MG63 (cell line): ENCODE measurements around the gene ACTN1. TPM values are rescaled to one million over a fixed set of nuclear protein-coding genes. Genes with fewer than 3 reads are reported as not detected.
"Not testable (repeated sequence)": the region's sequence is repeated elsewhere in the genome, so short reads cannot be mapped to it uniquely, and the experiment has no call there.

ENCODE experiments used
- DNase-seq: peaks from one replicate; pipeline ENCODE4 v3.0.0-alpha.2; 2020
- H3K27me3 ChIP-seq: fragments of 250-450 bp; sonication (Bioruptor Pico); 2 replicates; pipeline ENCODE4 v1.5.1; 2020; ENCODE audit warnings: mild to moderate bottlenecking, moderate library complexity
- H3K36me3 ChIP-seq: fragments of 250-450 bp; sonication (Bioruptor Pico); 2 replicates; pipeline ENCODE4 v1.5.1; 2020; ENCODE audit warnings: mild to moderate bottlenecking, moderate library complexity
- H3K4me3 ChIP-seq: fragments of 250-450 bp; sonication (Bioruptor Pico); 2 replicates; pipeline ENCODE4 v1.5.1; 2020; ENCODE audit warnings: mild to moderate bottlenecking, moderate library complexity
- H3K9me3 ChIP-seq: fragments of 250-450 bp; sonication (Bioruptor Pico); 2 replicates; pipeline ENCODE4 v1.5.1; 2020; ENCODE audit warnings: mild to moderate bottlenecking, moderate library complexity
- total RNA-seq: library from RNA; depleted of rRNA; stranded (reverse); fragments of >200 nt; shearing (Covaris generic); gene quantifications from 2 replicates; pipeline ENCODE4 v1.2.3, GENCODE V29; 2014; ENCODE audit warnings: low replicate concordance

The ACTN1 gene
- total RNA-seq, 1 experiment from 2014 or later: 80.5 TPM

DNA sequence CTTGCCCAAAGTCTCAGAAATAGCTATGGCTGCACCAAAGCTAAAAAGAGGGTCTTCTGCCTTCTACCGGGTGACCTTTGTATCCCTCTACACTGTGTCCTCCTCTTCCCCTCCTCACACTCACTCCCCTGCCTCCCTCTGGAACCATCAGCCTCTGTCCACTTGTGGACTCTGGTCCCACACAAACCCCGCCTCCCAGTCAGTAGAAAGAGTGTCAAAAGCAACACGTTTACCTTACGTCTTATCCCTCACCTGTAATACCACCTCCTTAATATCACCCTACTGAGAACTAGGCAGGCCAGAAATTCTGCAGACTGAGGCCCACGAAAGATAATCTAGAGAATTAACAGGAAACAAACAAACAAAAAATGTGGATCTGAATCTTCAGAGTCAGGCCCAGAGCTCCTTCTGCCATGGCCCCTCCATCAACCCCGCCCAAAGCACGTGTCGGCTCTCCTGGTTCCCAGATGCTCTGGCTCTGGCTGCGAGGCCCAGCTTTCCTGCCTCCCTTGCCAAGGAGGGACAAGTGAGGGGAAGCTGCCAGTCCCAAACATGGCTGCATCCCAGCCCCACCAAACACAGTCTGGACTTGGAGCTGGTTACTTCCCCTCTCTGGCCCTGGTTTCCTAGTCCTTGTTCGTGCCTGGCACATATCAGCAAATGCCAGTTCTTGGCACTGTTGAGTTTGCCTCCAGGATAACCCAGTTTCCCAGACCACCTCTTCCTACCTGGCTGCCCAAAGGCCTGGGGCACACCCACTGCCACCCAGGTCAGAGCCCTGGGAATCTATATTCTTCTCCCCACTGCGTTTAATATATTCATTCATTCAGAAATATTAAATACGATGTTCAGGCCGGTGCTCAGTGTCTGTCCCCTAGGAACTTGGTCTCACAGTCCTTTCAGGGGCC, 2.7 kb downstream of the ACTN1 start:
- Histone ChIP-seq H3K36me3 (peaks cover 57% of the 10 kb centered on the region), H3K9me3 (no peaks in the 10 kb centered on the region), H3K27me3 (no peaks in the 10 kb centered on the region), H3K4me3 (peak overlapping the region; percentile 88)
- peak; percentile 51 for DNase-seq

DNA sequence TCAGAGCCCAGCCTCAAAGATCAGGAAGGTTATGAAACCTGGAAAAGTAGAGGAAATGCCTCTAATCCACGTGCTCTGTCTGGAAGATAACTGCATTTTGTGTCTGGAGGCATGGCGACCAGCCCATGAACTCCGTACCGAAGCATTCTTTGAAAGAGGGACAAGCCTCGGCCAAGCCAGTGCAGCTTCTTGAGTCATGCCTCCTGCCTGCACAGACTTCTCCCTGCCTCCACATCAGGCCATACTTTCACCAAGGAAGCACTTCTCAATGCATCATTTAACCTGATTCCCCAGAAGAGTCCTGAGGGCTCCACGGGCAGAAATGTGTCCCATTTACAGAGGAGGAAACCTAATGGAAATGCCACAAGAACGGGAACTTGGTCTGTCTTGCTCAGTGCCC, 3.4 kb downstream of the ACTN1 start:
- H3K9me3 ChIP-seq: no peaks in the 10 kb centered on the region
- H3K4me3 ChIP-seq: peak overlapping the region; percentile 88; the same call in 1 of the 2 replicates
- DNase-seq: peak; percentile 65
- peaks cover 63% of the 10 kb centered on the region for H3K36me3 ChIP-seq
- H3K27me3 ChIP-seq: no peaks in the 10 kb centered on the region

DNA sequence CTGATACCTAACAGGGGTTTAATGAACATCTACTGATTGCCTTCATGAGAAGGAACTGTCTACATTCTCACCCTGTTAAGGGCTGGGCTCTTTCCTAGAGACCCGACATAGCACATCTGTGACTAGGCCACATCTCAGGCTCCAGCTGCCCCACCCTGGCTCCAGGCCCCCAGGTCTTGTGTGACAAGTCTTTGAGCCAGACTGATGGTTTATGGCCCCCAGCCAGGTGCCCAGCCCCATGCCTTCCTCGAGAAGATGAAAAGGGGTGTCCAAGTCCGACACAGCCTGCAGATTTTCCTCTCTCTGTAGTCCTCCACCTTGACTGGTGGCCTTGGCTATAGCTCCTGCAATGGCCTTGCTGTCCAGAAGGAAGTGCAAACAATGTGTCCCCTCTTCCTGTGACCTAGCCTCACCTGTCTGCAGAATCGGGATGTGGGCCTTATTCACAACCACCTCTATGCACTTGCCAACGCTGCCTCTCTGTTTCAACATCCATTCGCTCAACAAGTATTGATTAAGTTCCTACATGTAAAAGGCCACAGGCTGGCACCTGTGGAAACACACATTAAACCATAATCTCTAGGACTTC, 4.2 kb downstream of the ACTN1 start:
- no peak overlapping the region for H3K4me3 ChIP-seq

DNA sequence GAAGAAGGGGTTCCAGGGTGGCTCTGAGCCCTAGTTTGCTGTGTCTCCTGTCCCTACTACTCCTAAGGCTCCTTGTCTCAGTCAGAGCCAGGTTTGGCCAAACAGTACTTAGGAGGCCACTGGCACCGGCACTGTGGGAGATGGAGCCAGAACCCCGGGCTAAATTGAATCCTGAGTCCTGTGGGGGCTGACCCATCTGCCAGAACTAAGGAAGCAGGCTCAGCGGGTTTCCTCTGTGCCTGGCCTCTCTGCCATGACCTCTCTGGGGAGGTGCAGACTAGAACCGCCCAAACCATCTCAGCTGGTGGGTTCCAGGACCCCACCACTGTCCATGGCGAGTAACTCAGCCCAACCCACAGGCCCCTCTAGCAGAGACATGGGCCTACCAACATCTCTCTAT, 5.5 kb downstream of the ACTN1 start:
- Histone ChIP-seq H3K9me3 (no peaks in the 10 kb centered on the region), H3K4me3 (no peak overlapping the region), H3K36me3 (peaks cover 66% of the 10 kb centered on the region), H3K27me3 (no peaks in the 10 kb centered on the region)
- DNase-seq: no peak

More for the DNA sequence above, 4.2 kb downstream of the ACTN1 start:
- DNase-seq: no peak
- no peaks in the 10 kb centered on the region for H3K9me3 ChIP-seq
- H3K27me3 ChIP-seq: no peaks in the 10 kb centered on the region
- H3K36me3 ChIP-seq: peaks cover 66% of the 10 kb centered on the region

DNA sequence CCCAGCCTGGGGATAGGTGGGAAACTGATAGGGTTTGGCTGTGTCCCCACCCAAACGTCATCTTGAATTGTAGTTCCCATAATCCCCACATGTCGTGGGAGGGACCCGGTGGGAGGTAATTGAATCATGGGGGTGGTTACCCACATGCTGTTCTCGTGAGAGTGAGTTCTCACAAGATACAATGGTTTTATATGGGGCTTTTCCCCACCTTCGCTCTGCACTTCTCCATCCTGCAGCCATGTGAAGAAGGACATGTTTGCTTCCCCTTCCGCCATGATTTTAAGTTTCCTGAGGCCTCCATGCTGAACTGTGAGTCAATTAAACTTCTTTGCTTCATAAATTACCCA, 5.9 kb downstream of the ACTN1 start:
- not testable (repeated sequence) for DNase-seq, H3K4me3 ChIP-seq, H3K9me3 ChIP-seq, H3K27me3 ChIP-seq
- H3K36me3 ChIP-seq: peaks cover 66% of the 10 kb centered on the region

DNA sequence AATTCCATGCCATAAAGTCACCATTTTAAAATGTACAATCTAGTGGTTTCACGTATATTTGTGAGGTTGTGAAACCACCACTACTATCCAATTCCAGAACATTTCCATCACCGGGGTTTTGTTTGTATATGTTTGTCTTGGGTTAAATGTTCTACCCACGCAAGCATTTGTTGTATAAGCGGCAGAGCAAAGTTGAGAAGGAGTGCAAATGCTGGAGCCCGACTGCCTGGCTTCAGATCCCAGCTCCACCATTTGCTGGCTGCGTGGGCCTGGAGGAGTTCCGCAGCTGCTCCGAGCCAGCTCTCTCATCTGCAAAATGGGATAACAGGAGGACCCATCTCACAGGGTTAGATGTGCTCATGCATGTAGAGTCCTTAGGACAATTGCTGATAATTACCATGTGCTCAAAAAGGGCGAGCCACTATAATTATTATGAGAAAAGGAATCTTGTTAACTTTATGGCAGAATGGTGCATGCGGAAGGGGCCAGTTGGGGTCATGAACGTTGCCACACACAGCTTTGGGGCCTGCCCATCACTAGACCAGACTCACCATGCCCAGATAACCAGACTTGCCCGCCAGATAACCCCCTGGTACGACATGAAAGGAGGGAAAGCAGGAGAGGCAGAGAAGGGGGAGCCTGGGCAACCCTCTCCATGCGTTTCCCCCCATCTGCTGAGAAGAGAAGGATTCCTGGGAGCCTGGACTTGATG, 6.4 kb downstream of the ACTN1 start:
- Histone ChIP-seq H3K4me3 (no peak overlapping the region), H3K36me3 (peaks cover 65% of the 10 kb centered on the region), H3K9me3 (no peaks in the 10 kb centered on the region), H3K27me3 (no peaks in the 10 kb centered on the region)
- DNase-seq: no peak

DNA sequence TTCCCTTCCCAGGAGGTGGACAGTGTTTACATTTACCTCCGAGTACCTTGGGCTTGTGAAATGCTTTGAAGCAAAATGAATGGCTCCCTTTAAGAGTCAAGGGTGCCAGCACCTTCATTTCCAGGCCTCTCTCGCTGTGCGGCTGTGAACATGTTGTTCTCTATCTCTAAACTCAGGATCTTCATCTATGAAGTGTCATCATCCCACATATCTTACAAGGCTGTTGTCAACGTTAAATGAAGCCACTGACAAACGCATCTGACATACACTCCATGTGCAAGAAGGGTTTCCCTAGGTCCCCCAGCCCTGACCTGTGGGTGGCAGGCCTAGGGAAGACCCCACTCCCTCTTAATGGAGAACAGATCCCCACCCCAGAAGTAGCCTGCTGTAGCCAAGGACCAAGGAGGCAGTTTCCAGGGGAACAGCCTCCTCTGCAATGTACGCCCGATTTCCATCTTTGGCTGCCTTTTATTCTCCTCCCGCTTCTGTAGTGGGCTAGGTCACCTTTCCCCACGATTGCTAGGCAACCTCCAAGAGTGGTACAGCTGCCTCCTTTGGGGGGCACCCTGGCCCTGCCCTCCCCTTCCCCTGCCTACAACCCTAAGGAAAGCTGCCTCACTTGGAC, 7.6 kb downstream of the ACTN1 start:
- Histone ChIP-seq H3K4me3 (no peak overlapping the region), H3K36me3 (peaks cover 60% of the 10 kb centered on the region), H3K9me3 (no peaks in the 10 kb centered on the region), H3K27me3 (no peaks in the 10 kb centered on the region)
- no peak for DNase-seq

DNA sequence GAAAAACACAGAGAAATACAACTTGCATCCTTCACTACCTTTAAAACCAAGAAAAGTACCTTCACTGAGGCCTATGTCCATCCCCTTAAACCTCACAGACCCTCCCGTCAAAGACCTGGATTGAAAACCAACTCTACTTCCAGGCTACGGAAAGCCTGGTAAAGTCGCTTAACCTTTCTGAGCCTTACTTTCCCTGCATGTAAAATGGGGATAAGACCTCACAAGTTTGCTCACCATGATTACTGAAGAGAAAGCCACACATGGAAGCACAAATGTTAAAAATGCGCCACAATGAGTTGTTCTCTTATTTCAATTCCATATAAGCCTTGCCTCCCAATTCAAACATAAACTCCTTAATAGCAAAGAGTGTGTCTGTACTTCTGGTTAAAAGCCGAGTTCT, 8.4 kb downstream of the ACTN1 start:
- H3K27me3 ChIP-seq: no peaks in the 10 kb centered on the region
- DNase-seq: no peak
- no peak overlapping the region for H3K4me3 ChIP-seq
- H3K36me3 ChIP-seq: peaks cover 52% of the 10 kb centered on the region
- no peaks in the 10 kb centered on the region for H3K9me3 ChIP-seq

DNA sequence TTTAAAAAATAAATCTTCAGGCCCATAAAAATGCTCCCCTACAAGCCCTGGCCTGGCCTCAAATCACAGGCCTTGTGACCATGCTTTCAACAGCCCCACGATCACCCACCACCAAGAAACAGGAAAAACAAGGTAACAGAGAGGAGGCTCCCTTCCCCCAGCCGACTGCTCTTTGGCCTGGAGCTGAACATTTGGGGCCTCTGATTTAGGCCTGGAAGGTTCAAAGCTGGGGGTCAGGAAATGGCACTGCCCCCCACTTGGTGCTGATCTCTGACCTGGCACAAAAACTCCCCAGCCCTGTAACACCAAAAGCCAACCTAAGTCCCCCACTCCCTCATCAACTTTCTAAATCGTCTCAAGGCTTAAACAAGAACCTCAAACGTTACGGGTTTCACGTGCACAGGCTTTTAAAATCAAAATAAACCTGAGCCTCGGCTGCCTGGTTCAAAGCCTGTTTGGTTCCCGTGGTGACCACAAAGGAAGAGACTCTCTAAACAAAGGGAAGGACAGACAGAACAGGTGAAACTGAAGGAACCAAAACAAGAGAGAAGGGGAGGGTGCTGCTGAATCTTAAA, 9.0 kb downstream of the ACTN1 start:
- H3K9me3 ChIP-seq: no peaks in the 10 kb centered on the region
- H3K36me3 ChIP-seq: peaks cover 46% of the 10 kb centered on the region
- DNase-seq: no peak
- H3K4me3 ChIP-seq: no peak overlapping the region
- H3K27me3 ChIP-seq: no peaks in the 10 kb centered on the region

DNA sequence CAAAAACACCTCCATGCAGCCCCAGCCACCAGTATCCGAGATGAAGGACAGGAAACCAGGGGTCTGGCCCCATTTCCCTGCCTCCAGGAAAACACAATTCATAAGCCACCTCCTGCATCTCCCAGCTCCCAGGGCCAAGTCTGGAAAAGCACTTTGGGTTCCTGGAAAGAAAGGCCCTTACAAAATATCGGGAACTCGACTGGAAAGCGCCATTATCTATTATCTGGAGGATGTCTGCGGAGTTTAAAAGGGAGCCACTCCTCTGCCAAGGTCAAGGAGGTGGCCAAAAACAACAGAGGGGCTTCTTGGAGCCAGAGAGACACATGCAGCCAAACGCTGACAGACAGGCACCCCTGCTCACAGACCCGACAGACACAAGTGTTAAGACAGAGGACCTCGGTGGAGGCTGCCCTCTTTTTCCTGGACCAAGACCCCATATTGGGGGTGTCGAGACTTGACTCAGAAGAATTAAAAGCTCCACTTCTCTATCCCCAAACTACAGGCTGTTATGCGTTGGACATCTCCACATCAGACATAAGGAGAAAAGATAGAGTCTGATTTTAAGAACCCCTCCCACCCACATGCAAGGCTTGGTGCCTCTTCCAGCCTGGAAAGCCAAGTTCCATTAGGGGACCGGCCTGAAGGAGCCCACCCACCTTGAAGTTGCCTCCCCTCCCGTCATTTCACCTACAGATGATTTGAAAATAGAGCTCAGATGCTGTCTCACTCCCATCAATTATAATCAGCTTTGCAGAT, 9.6 kb downstream of the ACTN1 start:
- no peak overlapping the region for H3K4me3 ChIP-seq
- H3K36me3 ChIP-seq: peaks cover 39% of the 10 kb centered on the region
- no peaks in the 10 kb centered on the region for H3K9me3 ChIP-seq
- H3K27me3 ChIP-seq: no peaks in the 10 kb centered on the region
- DNase-seq: no peak

DNA sequence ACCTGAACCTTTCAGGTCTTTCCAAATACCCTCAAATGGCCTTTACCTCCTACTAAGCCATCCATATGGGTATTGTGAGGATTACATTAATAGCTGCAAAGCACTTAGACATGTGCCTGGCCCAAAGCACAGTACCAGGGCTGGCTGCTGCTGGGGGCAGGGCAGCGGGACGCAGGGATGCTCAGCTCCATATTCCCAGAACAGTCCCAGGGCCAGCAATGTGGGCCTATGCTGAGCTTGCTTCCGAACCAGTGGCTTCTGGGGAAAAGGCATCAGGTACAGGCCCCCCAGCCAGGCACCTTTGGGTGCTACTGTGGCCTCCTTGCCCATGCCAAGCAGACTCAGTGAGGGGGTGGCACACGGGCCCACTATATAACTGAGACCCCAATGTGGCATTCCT, 10.4 kb downstream of the ACTN1 start:
- Histone ChIP-seq H3K9me3 (no peaks in the 10 kb centered on the region), H3K36me3 (peaks cover 36% of the 10 kb centered on the region), H3K27me3 (no peaks in the 10 kb centered on the region), H3K4me3 (no peak overlapping the region)
- DNase-seq: no peak

DNA sequence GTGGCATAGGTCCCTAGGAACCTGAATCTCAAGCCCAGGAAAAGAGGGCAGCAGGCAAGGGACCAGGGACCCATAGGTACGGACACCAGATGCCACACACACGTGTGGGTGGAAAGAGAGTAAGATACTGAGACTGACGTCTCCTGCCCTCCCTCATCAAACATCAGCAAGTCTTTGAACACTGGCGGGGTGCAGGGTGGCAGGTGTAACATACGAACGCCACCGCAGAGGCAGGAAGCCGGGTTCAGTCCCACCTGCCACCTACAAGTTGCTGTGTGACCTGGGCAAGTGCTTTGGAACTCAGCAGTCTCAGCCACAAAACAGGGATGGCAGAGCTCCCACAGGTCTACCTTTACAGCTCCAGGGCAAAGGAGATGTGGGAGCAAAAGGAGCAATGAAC, 11.1 kb downstream of the ACTN1 start:
- Histone ChIP-seq H3K27me3 (no peaks in the 10 kb centered on the region), H3K36me3 (peaks cover 29% of the 10 kb centered on the region), H3K4me3 (no peak overlapping the region), H3K9me3 (no peaks in the 10 kb centered on the region)
- DNase-seq: no peak

DNA sequence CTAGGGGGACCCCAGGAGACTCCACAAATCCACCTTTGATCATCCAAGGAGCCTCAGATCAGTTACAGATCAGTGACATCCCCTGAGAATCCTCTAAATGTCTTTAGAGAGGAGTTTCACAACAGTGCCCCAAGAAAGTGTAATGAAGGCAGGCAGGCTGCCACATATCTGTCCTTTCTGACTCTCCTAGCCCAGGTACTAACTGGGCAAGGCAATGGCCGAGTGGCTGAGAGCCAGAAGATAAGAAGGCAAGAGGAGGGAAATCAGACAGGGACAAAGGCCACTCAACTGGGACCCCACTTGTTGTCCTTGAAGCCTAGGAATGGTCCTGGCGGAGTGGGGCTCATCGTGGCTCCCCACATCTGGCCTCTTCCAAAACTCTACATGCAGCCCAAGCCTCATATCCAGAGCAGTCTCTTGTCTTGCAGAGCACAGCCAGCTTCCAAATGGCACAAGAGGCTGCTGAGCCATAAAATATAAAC, 11.6 kb downstream of the ACTN1 start:
- Histone ChIP-seq H3K27me3 (no peaks in the 10 kb centered on the region), H3K4me3 (no peak overlapping the region), H3K9me3 (no peaks in the 10 kb centered on the region), H3K36me3 (peaks cover 25% of the 10 kb centered on the region)
- no peak for DNase-seq

DNA sequence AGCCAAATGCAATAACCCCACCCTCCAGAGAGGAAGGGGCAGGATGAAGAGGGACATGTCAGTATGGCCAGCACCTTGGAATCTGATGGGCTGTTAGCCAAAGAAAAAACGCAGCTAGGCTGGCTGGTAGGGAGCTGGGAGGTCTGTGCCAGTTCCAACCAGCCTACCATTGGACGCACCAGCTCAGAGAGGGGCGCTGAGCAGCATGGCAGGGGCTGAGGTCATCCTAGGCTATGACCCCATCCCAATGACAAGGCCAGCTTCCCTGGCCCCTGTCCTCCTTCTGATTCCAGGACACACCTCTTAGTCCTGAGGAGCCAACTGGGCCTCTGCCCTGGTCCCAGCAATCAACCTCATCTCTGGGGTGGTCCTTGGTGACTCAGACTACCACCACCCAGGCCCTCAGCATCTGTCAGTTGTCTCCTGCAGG, 12.2 kb downstream of the ACTN1 start:
- H3K9me3 ChIP-seq: no peaks in the 10 kb centered on the region
- no peak for DNase-seq
- peaks cover 20% of the 10 kb centered on the region for H3K36me3 ChIP-seq
- no peaks in the 10 kb centered on the region for H3K27me3 ChIP-seq
- no peak overlapping the region for H3K4me3 ChIP-seq

DNA sequence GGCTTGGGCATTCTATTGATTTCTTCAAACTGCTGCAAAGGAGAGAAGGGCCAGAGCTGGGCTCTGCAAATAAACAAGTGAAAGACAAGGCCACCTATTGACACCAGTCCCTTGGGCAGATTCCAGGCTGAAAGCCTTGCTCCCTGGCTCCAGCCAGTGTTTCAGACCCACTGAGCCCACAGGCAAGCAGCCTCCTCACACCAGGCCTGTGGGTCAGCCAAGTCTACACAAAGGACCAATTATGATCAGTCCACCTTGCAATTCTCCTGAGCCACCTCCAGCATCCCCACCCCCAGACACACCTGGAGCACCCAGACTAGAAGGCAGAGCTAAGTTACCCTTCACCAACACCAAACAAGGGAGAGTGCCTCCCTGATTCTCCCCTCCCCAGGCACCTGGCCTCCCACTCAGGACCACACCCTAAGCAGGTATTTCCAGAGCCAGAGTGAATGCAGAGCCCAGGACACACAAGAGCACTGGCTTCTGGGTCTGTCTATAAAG, 13.8 kb downstream of the ACTN1 start:
- Histone ChIP-seq H3K36me3 (peaks cover 11% of the 10 kb centered on the region), H3K4me3 (no peak overlapping the region), H3K9me3 (no peaks in the 10 kb centered on the region), H3K27me3 (no peaks in the 10 kb centered on the region)
- no peak for DNase-seq
